Measurements from ENCODE around the gene PYY.

PYY gene

DNA sequence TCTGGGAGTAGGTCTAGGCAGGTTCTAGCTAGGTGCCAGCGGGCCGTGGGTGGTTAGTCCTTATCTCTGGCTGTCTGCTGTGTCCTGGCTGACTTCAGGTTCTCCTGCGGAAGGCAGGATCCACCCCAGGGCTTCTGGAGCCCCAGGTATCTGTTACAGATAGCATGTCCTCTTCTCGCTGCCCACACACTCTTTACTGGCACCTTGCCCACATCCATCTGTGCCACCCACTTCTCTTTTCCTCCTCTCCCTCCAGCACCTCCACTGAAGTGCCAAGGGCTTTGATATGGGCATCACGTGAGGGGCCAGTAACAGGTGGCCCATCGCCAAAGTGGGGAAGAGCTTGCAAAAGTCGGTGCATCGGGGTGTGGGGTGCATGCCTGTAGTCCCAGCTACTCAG lies 41.8 kb downstream of the PYY start:
- no peak overlapping the region for H3K27ac ChIP-seq
- no peaks in the 10 kb centered on the region for H3K4me1 ChIP-seq (ENCODE audit: control insufficient read depth in 1 of 2, insufficient read depth in 1 of 2, low read depth in 1 of 2, low read length in 1 of 2)
- H3K9me3 ChIP-seq = no peaks in the 10 kb centered on the region
- no peak overlapping the region for H3K4me3 ChIP-seq (ENCODE audit: low read depth in 1 of 2, low read length in 1 of 2)
- no peaks in the 10 kb centered on the region for H3K36me3 ChIP-seq
- H3K27me3 ChIP-seq = peaks cover 80% of the 10 kb centered on the region
- TF ChIP-seq, protein P1, sequence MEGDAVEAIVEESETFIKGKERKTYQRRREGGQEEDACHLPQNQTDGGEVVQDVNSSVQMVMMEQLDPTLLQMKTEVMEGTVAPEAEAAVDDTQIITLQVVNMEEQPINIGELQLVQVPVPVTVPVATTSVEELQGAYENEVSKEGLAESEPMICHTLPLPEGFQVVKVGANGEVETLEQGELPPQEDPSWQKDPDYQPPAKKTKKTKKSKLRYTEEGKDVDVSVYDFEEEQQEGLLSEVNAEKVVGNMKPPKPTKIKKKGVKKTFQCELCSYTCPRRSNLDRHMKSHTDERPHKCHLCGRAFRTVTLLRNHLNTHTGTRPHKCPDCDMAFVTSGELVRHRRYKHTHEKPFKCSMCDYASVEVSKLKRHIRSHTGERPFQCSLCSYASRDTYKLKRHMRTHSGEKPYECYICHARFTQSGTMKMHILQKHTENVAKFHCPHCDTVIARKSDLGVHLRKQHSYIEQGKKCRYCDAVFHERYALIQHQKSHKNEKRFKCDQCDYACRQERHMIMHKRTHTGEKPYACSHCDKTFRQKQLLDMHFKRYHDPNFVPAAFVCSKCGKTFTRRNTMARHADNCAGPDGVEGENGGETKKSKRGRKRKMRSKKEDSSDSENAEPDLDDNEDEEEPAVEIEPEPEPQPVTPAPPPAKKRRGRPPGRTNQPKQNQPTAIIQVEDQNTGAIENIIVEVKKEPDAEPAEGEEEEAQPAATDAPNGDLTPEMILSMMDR (IDR thresholded peaks at IDR 0.05) = no peak

GRCh38 chr17:43909537-43910231 lies 44.1 kb downstream of the PYY start:
- no peaks in the 10 kb centered on the region for H3K36me3 ChIP-seq
- no peak overlapping the region for H3K27ac ChIP-seq
- no peaks in the 10 kb centered on the region for H3K4me1 ChIP-seq (ENCODE audit: control insufficient read depth in 1 of 2, insufficient read depth in 1 of 2, low read depth in 1 of 2, low read length in 1 of 2)
- H3K9me3 ChIP-seq = no peaks in the 10 kb centered on the region
- TF ChIP-seq, protein P1 (IDR thresholded peaks at IDR 0.05) = no peak
- peaks cover 80% of the 10 kb centered on the region for H3K27me3 ChIP-seq
- H3K4me3 ChIP-seq (ENCODE audit: low read depth in 1 of 2, low read length in 1 of 2) = no peak overlapping the region

GRCh38 chr17:43907998-43908721 lies 45.6 kb downstream of the PYY start:
- Histone ChIP-seq H3K9me3 (no peaks in the 10 kb centered on the region), H3K4me3 (ENCODE audit: low read depth in 1 of 2, low read length in 1 of 2) (no peak overlapping the region), H3K27ac (no peak overlapping the region), H3K4me1 (ENCODE audit: control insufficient read depth in 1 of 2, insufficient read depth in 1 of 2, low read depth in 1 of 2, low read length in 1 of 2) (no peaks in the 10 kb centered on the region), H3K27me3 (peaks cover 90% of the 10 kb centered on the region), H3K36me3 (no peaks in the 10 kb centered on the region)
- TF ChIP-seq, protein P1 (IDR thresholded peaks at IDR 0.05) = no peak

DNA sequence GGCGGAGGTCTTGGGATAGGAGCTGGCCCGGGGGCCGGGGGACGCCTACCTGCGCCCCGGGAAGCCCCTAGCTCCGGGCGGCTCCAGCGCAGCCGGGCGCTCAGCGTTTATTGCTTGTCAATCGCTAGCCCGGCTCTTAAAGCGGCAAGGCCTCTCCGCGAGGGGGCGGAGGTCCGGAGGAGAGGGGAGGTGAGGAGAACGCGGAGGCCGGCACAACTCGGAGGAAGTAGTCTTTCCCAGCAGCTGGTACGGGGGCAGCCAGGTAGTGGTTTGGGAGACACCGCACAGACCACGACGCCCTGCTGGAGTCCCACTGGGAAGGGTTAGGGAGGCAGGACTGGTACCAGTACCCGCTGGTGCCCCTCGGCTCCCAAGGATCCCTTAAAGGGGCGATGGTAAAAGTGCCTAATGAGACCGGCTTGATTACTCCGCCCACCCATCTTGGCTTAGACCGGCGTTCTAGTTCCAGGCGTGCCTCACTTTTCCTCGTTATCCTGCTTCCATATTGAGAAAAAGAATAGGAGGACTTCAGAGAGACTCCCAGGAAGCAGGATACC lies 46.2 kb downstream of the PYY start, which contains the start of gene MPP2:
TSS of gene MPP2 (minus strand) at position 112 of the 557 bp plus-strand sequence. CDS start 3,076 bp downstream, outside the sequence.
- no peaks in the 10 kb centered on the region for H3K4me1 ChIP-seq (ENCODE audit: control insufficient read depth in 1 of 2, insufficient read depth in 1 of 2, low read depth in 1 of 2, low read length in 1 of 2)
- H3K9me3 ChIP-seq = no peaks in the 10 kb centered on the region
- TF ChIP-seq, protein P1 (IDR thresholded peaks at IDR 0.05) = no peak
- no peak within 1 kb of the TSS for H3K4me3 ChIP-seq (ENCODE audit: low read depth in 1 of 2, low read length in 1 of 2)
- H3K27ac ChIP-seq = no peak within 1 kb of the TSS
- H3K36me3 ChIP-seq = no peaks in the 10 kb centered on the region
- H3K27me3 ChIP-seq = peaks cover 88% of the 10 kb centered on the region

DNA sequence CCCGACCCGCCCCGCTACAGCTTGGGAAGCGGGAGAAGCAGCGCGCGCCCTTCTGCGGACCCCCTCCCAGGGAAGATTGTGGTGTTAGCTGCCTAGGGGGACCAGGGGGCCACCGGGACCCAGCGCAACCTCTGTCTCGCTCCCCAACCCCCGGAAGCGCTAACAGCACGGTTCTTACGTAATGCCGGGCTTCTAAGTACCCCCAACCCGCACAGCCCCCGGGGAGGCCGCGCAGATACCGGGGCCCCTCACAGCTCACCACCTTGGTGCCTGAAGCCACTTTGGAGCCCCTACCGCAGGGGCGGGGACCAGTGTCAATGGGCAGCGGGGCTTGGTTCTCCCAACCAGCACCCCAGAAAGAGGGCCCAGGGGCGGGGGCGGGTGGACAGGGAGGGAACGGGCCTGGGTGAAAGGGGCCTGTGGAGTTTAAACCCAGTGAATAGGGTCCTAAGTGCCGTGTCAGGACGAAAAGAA lies 46.8 kb downstream of the PYY start:
- Histone ChIP-seq H3K36me3 (no peaks in the 10 kb centered on the region), H3K9me3 (no peaks in the 10 kb centered on the region), H3K4me3 (ENCODE audit: low read depth in 1 of 2, low read length in 1 of 2) (no peak overlapping the region), H3K27me3 (peaks cover 92% of the 10 kb centered on the region), H3K27ac (no peak overlapping the region), H3K4me1 (ENCODE audit: control insufficient read depth in 1 of 2, insufficient read depth in 1 of 2, low read depth in 1 of 2, low read length in 1 of 2) (no peaks in the 10 kb centered on the region)
- TF ChIP-seq, protein P1 (IDR thresholded peaks at IDR 0.05) = no peak
